Activated CD4-positive, alpha-beta T cell treated with anti-CD3 and anti-CD28 coated beads, Interleukin-2, amount 50 U/mL, for 16 hours (primary cell): Measurements from ENCODE around the gene NTMT1.
"Not testable (repeated sequence)": the region's sequence is repeated elsewhere in the genome, so short reads cannot be mapped to it uniquely, and the experiment has no call there.

ENCODE experiments used
- DNase-seq: peaks from one replicate; pipeline ENCODE4 v3.0.0-alpha.2; 2020

Gene NTMT1, protein sequence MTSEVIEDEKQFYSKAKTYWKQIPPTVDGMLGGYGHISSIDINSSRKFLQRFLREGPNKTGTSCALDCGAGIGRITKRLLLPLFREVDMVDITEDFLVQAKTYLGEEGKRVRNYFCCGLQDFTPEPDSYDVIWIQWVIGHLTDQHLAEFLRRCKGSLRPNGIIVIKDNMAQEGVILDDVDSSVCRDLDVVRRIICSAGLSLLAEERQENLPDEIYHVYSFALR

DNA sequence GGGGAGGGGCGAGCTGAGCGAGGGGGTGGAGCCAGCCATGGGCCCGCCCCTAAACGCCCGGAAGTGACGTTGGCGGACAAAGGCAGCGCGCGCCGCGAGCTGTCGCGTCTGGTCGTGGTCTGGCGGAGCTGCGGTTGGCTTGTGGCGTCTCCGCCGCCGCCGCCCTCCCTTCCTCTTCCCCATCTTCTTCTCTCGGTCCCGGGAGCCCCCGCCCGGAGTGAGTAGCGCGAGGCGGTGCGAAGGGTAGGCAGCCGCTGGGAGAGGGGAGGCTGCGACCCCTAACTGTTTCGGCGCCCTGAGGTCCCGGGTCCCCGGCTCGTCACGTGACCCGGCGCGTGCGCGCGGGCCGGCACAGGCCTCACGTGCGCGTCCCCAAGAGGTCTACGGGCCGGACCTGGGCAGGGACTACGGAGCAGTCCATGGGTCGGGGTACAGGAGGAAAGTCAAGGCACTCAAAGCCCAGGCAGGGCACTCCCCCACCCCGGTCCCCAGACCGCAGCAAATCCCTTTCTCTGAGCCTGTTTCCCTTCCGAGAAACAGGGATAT, at the start of gene NTMT1:
TSS of gene NTMT1 (plus strand) at position 85 of the 546 bp plus-strand sequence. CDS start 6,541 bp downstream, outside the sequence.
- peak; percentile 90 for DNase-seq

DNA sequence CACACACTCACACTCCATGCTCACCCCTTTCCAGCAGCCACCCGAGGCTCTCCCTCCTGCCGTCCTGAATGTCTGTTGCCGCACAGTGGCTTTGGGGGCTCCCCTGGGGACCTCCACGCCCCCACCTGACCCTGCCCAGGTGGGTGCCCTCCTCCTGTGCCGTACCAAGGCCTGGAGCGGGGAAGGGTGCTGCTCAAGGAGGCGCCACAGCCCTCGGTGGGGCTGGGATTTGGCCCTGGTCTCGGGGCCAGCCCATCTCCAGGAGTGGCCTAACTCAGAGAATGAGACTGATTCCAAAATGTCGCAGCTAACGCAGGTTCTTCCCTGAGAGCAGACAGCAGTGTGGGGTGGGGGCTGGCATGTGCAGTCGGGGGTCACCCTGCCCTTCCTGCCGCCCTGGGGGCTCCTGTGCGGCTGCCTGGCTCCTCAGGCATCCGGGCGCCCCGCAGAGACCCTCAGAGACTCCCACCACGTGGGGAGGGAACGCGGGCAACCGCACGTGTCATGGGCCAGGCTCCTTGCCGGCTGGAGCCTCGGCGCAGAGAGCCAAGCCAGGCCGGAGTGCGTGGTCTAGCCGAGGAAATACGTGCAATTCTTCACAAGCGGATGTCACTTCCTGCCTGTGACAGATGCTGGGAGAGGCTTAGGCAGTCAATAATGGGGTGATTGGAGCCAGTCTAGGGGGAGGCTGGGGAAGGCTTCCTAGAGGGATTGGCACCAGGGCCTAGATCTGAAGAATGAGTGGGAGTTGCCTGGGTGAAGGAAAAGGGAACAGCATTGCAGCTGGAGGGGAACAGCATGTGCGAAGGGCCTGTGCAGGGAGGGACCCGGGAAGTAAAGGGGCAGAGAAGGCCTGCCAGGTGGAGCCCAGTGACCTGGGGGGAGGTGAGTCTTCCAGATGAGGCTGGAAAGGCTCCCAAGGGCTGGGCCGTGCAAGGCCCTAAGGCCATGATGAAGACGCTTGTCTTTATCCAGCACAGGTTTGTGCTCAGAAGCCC, 49.1 kb upstream of the NTMT1 start:
- no peak for DNase-seq

DNA sequence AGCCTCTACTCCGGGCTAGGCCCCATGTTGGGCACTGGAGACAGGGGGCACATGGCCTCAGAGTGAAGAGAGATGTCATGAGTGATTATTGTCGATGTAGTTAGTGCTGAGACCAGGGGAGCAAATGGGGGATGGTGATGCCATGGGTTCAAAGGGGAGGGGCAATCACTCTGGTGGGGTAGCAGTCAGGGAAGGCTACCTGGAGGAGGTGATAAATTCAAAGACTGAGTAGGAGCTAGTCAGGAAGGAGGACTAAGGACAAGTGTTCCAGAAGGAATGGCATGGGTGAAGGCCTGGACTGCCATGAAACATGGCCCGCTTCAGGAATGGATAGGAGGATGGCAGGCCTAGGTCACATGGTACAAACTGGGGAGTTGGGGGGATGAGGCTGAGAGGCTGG, 46.7 kb upstream of the NTMT1 start:
- no peak for DNase-seq

DNA sequence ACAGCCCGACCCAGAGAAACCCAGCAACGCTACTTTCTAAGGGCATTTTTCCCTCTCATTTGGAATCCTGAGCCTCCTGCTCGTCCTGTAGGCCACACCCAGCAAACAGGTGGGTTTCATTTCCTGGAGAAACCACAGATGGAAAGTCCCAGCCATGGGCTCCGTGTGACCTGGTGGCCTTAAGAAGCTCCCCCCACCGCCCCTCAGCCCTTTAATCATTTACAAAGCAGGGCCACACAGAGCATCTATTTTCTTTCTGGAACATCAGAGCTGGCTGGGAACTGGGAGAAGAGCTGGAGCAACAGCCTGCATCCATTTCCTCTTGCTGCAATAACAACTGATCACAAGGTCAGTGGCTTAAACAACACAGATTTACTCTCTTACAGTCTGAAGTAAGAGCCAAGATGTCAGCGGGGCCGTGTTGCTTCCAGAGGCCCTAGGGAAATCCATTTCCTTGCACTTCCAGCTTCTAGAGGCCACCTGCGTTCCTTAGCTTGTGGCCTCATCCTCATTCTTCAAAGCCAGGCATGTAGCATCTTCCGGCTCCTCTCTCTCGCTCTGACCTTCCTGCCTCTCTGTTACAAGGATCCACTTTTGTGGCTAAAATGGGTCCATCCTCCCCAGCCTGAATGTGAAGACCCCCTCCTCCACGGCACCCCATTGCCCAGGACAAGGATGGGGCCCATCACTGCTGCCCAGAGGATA, 45.6 kb upstream of the NTMT1 start:
- peak; percentile 48 for DNase-seq

DNA sequence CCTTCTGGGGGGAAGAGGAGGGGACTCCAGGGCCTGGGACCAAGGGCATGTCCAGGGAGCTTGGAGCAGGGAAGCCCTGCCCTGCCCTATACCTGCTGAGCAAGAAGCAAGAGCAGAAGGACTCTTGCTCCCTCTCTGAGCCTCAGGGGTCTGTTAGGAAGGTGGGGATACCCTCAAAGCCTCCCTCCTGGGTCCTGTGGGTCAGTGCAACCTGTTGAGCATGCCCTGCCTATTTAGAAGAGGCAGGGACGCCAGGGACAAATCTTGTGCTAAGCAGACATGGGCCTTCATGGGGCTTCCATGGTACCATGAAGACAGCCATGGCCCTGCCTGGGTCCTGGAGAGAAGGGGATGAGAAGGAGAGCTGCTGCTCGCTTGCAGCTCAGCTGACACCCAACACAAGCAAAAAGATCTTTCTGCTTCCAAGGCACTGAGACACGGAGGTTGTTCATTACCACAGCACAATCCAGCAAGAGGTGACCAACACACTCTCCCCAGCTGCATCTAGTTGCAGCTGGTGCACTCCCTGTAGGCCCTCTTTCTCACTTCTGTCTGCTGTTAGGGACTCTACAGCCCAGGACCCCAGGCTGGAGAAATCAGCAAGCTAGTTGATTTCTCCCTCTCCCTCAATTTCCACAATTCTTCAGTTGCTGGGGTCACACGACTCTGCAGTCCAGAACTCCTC, 44.3 kb upstream of the NTMT1 start:
- DNase-seq, result no peak

DNA sequence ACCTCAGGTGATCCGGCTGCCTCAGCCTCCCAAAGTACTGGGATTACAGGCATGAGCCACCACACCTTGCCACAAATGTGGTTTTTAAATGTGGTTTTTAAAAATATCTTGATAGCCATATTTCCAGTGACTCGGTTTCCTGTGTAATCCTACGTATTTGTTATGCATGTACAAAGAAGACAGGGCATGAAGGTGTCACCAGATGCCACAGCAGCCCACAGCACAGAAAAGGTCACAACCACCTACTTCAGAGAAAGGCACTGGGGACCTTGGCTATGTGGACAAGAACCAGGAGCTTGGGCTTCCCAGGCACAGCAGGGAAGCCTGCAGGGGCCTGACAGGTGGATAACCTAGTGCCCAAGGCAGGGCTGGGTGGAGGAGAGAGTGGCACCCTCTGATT, 43.1 kb upstream of the NTMT1 start:
- peak; percentile 19 for DNase-seq

DNA sequence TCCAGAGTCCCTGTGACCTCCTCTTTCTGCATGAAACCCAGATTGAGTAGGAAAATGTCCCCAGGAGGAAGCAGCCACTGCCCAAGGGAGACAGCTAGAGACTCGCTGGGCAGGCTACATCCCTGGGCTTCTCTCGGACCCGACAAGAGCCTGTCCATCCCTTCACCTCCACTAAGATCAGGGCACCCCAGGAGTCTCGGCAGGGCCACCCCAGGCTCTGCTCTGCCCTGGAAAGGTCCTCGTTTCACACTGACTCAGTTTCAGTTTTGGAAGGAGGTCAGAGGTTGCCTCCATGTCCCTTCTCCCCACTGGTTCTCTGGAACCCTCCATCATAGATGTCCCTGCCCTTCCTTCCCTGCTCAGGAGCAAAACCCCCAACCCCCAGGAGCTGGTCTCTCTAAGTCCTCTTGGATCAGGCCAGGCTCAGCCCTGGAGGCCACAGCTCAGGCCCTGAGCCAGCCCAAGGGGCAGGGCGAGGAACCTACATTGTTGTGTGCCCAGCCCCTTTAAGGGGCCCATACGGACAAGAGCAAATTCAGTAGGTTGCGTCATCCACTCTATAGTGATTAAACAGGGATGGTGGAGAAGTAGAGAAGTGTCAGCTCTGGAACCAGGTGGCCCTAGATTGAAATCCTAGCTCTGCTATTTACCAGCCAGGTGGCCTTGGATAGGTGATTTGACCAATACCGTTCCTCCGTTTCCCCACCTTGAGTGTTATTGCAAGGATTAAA, 42.5 kb upstream of the NTMT1 start:
- no peak for DNase-seq

DNA sequence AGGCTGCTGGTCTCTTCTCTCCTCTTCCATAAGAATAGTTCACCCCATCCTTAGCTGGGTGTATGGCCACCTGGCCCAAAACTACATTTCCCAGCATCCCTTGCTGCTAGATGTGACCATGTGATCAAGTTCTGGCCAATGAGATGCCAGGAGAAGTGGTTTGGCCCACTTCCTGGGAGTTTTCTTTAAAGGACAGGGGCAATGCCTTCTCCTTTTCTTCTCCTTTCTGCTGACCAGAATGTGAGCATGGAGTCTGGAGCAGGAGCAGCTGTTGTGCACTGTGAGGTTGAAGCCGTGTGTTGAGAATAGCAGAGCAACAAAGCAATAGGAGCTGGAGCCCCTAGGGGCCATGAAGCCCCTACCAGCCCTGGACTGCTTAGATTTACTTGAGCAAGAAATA, 41.8 kb upstream of the NTMT1 start:
- DNase-seq, result peak; percentile 82

DNA sequence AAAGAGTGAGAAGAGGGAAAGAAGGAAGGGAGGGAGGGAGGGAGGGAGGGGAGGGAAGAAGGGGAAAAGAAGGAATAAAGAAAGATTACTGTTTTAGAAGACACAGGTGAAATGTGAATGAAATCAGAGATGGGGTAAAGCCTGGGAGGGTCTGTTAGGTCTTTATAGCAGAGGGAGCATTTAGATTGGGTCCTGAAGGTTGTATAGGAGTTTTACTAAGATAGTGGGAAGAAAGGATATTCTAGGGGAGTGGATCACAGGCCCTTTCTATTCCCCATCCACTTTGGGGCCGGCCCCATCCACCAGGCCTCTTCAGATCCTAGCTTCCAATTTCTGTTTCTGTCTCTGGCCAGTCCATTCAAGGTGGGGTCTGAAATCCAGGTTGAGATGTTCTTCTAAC, 40.6 kb upstream of the NTMT1 start:
- no peak for DNase-seq

DNA sequence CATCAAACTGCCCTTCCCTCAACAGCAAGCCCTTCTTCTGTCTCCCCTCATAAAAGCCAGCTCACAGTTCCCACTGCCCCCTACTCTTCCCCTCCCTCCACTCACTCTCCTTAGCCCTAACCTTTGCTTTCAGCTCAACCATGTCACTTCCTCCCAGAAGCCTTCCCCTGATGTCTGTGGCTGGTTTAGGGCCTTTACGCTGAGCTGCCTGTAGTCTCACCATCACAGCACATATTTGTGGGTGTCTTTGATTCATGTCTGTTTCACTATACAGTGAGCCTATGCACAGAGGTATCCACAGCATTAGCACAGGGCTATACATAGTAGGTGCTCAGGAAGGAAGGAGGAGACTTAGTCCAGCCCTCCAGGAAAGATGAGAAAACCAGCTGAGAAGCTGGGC, 39.7 kb upstream of the NTMT1 start:
- no peak for DNase-seq

DNA sequence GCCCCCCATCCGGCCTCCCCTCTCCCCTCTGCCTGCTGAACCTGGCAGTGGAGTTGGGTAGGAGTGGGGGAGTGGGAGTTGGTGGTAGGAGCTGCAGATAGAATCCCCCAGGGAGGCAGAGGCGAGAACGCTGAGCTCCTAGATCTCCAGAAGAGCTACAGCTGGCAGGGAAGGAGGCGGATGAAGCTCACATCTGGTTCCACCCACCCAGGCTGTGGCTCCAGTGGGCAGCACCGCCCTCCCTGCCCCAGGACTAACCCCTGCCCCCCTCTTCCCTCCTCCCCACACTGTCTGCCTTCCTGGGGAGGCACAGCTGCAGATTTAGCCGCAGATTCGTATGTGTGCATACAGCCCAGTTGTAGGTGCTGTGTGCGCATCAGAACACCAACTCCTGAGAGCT, 39.3 kb upstream of the NTMT1 start:
- no peak for DNase-seq

DNA sequence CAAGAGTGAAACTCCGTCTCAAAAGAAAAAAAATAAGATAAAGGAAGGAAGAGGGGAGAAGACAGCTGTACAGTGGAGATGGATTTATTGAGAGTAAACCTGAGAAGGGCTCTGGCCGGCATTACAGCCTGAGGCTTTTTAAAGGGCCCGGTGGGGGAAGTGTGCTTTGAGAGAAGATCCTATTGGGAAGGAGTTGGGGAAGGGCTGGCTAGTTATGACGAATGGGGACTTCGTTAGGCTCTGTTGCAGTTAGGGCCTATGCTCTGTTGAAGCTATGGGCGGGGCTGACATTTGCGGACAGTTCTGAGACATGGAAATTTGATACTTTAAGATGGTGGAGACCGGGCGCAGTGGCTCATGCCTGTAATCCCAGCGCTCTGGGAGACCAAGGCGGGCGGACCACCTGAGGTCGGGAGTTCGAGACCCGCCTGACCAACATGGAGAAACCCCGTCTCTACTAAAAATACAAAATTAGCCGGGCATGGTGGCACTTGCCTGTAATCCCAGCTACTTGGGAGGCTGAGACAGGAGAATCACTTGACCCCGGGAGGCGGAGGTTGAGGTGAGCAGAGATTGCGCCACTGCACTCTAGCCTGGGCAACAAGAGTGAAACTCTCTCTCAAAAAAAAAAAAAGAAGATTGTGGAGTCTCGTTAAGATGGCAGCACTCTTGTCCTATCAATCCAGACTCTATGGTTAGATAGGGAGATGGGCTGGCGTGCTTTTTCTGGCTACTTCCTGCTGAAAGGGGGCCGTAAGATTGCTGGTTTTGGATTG, 38.3 kb upstream of the NTMT1 start:
- no peak for DNase-seq

DNA sequence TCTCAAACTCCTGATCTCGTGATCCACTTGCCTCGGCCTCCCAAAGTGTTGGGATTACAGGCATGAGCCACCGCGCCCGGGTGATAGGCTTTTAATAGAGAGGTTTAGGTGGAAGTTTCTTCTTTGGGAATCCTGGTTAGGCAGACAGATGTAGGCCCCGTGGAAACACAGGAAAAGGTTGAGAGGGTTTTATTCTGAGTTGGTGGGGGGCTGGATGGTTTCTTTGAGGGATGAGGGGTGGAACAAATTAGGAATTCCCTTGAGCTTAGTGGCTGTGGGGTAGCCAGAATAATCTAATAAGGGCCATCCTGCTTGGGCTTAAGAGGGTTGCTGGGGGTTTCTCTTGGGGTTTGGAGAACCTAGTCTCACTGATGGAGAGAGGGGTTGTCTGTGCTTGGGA, 35.5 kb upstream of the NTMT1 start:
- no peak for DNase-seq

DNA sequence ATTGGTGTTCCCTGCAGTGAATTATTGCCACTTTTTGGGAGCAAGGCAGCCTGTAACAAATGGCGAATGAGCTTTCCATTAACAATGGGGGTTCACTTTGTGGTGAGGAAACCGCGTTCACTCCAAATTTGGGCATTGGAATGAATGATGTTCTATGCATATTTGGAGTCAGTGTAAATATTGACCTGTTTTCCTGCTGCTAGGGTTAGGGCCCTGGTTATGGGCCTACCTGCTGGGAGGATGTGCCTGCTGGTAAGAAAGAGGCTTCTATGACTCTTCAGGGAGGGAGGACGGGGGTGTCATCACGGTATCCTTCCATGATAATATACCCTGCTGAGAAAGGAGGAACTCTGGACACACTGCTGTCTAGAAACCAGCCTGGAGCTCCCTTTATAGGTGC, 34.0 kb upstream of the NTMT1 start:
- DNase-seq, result no peak

DNA sequence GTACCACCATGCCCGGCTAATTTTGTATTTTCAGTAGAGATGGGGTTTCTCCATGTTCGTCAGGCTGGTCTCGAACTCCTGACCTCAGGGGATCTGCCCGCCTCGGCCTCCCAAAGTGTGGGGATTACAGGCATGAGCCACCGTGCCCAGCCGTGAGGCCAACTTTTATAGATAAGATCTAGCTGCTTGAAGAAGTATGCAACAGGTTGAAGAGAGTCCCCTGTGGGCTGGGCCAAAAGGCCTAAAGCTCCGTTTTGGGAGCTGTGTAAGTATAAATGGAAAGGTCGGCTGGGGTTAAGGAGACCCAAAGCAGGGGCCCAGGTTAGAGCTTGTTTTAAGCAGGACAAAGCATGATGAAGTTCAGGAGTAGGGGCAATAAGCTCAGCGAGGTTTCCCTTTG, 33.2 kb upstream of the NTMT1 start:
- not testable (repeated sequence) for DNase-seq

DNA sequence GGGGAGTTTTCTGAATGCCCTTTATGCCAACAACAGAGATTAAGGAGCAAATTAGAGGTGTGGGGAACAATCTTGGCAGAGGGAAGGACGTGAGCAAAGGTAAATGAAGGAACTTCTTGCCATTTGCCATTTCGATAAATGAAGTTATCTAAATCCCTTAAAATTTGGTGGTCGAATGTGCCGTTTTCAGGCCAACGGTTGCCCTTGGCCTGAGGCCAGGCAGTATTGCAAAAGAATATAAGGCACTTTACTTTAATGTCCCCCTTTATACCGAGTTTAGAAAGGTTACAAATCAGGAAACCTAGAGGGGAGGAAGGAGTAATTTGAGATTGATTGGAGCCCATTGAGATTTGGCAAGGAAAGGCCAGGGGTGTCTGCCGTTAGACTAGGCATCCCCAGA, 31.3 kb upstream of the NTMT1 start:
- DNase-seq, result no peak

DNA sequence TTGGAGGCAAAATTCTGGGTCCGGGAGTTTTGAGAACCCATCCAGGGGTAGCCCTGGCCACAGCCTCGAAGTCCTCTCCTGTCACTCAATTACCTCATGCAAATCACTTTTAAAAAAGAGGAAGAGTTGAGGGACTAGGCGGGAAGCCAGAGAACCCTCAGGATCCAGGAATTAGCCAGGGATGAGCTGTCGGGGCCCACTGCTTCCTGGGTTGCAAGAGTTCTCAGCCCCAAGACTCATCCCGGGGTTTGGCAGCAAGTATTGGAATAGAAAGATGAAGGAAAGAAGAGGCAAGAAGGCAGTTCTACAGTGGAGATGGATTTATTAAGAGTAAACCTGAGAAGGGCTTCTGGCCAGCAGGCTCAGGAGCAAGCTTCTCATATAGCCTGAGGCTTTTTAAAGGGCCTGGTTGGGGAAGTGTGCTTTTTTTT, 30.6 kb upstream of the NTMT1 start:
- no peak for DNase-seq

DNA sequence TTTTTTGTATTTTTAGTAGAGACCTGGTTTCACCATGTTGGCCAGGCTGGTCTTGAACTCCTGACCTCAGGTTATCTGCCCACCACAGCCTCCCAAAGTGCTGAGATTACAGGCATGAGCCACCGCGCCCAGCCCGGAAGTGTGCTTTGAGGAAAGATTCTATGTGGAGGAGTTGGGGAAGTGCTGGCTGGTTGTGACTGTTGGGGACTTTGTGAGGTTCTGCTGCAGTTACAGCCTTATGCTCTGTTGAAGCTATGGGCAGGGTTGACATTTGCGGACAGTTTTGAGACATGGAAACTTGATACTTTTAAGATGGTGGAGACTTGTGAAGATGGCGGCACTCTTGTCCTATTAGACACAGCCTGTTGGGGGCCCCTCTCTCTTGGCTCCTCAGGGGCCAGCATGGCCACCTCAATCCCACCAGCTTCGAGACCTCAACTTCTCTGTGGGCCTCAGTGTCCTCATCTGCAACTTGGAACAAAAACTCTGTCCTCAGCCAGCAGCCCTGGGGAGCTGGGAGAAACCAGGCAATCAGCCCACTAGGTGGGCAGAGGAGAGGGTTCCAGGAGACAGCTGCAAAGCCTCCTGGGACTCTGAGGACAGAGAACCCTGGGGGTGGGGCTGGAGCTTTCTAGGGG, 29.9 kb upstream of the NTMT1 start:
- no peak for DNase-seq

DNA sequence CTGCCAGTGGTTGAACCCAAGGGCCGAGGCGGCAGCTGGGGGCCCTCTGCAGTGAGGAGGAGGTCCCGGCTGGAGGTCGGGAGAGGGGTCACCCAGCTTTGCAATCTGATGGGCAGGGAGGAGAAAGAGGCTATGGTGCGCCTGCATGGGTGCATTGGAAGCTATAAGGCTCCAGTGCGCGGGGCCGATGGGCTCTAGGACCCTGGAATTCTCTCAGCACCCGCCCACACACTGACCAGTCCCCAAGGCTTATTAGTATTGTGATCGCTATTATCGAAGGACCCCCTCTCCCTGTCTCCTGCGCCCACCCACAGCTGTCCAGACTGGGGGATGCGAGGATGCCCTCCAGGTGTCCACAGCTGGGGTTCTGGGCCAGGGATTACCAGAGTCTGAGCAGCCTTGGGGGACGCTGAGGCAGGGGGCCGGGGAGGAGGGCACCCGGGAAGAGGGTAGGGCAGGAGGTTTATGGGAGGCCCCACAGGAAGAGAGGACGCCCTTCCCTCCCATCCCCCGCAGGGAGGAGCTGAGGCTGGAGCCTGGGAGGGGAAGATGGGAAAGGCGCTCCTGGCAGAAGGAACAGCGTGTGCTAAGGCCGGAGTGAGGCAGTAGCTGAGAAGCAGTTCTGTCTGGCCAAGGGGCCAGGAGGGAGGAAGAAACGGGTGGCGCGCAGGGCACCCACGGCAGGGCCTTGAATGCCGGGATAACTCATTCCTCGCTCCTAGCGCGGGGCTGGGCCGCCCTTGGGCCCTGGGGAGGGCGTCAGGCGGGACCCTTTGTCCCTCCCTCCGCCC, 29.2 kb upstream of the NTMT1 start:
- DNase-seq, result no peak
